ENCODE results near the gene MB21D2.
A peak's percentile ranks its signal among the peaks of the same experiment; 100 is the strongest.

MB21D2 gene

DNA sequence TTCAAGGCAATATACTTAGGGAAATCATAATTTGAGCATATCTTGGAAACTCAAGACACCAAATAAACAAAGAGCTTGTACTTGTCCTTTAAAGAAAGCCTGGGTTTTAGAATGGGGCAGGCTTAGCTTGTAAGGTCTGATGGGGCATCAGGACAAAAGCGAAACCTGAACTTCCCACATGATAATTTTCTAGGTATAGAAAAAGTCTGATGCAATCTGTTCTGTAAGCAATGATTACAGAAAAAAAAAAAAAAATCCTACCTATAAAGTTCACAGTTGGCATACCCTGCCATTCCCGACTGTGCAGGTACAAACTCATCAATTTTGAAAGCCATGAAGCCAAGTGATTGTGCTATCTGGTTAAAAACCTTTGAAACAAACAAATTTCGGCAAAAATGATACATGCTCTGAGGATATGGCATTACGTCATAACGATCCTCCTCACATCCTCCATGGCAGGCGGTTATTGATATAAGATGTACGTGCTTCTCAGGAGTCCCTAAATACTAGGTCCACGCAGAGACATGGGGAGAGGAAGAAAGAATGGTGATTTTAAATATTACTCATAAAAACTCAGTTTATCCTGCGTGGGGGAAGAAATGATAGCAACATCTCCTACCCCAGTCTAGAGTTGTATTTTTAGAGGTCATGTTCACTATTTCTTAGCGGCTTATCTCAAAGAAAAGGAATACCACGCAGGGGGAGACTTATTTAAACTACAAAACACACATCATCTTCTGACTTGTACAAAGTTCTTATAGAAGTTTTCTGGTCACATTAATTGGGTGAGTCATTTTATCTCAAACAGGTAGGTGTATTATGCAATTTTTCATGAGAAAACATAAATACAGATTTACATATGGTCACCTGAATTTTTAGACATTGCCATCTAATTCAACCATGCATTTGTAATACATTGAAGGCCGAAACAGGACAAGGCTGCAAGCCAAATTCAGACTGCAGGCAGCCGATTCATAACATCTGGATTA, 27.0 kb downstream of the MB21D2 start:
- no peak for DNase-seq (ENCODE audit: low spot score)

DNA sequence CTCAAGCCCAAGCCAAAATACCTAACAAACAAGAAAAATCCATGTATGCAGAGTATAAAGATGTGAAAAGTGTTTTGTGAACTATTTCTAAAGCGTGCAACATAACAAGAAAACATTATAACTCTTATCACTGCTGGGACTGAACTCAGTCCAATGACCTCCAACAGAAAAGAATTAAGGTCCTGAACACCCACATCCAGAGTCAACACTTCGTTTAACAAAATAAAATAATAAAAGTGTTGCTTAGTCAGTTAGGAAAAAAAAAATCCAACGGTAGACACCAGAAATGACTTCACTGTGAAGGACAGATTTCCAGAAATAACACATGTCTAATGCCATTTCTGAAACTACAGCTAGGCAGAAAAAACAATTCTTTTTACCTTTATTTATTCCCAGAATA, 28.0 kb downstream of the MB21D2 start:
- no peak for DNase-seq (ENCODE audit: low spot score)

GRCh38 chr3:192888190-192888589, 29.5 kb downstream of the MB21D2 start:
- no peak for DNase-seq (ENCODE audit: low spot score)

DNA sequence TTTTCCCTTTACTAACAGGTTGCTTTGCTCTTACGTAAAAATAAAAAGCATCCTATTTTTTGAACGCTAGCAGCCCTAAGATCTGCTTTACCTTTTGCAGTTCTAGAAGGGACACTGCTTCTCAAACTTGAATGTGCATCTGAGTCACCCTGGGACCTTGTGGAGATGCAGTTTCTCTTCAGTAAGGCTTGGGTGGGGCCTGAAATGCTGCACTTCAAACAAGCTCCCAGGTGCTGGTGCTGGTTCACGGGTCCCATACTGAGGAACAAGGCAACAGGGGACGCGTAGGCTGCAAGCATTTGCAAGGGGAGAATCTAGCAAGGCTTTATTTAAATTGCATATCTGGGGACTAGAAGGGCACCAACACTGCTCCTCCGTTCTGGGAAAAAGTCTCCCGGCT, 30.0 kb downstream of the MB21D2 start:
- no peak for DNase-seq (ENCODE audit: low spot score)

DNA sequence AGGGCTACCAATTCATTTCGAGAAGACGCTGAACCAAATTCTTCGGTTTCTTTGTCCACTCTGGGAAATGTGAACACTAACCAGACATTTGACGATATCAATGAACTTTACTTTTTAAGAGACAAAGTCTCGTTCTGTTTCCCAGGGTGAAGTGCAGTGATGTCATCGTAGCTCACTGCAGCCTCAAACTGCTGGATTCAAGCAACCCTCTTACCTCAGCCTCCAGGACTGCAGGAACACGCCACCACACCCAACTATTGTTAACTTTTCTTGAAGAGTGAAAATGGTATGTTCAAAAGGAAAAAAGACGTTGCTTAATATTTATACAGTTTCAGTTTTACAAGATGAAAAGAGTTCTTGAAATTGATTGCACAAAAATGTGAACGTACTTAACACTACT, 30.6 kb downstream of the MB21D2 start:
- no peak for DNase-seq (ENCODE audit: low spot score)

DNA sequence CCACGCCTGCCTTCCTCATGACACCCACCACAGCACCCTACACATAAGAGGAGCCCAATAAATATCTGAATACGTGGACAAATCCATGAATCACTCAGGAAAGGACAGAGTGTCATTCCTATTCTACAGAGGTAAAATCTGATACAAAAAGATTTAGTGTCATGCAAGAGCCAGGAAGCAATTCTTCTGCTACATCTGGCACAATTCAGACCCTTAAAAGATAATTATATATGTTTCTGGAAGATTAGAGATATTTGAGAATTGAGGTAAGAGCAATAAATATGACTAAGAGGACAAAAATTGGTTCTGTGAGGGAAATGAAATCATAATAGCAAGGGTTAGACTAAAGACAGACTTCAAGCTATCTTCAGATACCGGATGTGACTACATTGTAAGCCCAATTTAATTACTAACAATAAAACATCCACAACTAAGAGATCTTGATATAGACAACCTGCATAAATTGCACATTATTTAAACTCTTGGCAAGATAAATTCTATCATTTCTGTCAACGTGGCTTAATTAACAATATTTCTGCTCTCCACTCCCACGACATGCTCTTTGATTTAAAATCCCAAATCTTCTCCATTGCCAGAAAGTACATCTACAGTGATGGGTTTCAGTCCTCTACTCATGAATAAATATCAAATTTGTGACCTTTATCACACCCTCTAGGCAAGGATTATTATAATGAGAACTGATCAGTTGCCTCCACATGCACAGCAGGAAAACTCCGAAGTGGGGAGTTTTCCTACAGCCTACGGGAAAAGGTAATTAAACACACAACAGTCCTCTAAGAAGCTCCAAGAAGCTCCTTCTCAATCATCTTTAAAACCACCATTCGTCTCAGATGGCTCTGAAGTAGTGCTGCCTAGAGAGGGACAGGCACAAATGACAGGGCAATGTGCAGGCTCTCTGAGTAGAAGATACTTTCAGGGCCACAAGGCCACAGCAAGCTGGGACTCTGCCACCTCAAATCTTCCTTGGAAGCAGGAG, 32.6 kb downstream of the MB21D2 start:
- no peak for DNase-seq (ENCODE audit: low spot score)

- DNase-seq (ENCODE audit: low spot score), result no peak
These were observed 34.1 kb downstream of the MB21D2 start for GRCh38 chr3:192883512-192883911.

DNA sequence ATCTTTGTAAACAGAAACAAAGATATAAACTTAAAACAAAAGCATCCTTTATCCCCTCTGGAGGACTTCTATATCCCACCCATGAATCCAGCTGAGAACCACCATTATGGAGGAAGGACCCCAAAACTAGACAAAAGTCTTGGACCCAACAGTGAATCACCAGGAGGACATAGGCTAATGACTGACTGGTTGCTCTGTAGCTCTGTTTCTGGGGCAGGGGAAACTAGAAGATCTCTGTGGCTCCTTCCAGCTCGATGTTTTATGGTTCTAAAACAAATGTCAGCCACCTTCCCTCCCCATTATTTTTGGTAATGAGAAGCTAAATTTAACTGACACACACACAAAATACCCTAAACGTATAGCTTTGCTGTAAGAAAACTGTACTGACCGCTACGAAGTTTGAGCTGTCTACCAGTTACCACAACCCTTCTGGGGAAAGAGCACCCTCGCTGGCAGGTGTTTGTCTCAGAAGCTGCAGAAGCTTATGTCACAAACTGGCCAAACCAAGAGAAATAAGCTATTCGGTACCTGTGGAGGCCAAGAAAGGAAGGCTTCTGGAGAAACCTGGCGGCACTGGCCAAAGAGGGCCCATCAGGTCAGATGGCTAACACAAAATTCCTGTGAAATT, 36.4 kb downstream of the MB21D2 start:
- no peak for DNase-seq (ENCODE audit: low spot score)

DNA sequence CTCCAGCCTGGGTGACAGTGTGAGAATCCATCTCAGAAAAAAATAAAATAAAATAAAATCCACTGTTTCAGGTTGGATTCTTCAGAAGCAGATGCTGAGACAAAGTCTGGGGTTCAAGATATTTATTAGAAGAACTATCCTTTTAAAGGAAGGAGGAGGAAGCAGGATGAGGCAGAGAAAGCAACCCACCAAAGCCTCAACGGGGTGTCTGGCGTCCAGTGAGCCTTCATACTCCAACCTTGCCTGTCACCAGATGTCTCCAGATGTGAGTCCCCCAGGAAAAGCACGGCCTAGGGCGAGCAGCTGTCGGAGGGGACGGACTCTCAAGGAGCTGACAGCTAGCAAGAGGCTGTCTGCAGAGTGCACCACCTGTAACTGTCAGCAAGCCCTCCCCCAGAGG, 37.3 kb downstream of the MB21D2 start:
- no peak for DNase-seq (ENCODE audit: low spot score)

DNA sequence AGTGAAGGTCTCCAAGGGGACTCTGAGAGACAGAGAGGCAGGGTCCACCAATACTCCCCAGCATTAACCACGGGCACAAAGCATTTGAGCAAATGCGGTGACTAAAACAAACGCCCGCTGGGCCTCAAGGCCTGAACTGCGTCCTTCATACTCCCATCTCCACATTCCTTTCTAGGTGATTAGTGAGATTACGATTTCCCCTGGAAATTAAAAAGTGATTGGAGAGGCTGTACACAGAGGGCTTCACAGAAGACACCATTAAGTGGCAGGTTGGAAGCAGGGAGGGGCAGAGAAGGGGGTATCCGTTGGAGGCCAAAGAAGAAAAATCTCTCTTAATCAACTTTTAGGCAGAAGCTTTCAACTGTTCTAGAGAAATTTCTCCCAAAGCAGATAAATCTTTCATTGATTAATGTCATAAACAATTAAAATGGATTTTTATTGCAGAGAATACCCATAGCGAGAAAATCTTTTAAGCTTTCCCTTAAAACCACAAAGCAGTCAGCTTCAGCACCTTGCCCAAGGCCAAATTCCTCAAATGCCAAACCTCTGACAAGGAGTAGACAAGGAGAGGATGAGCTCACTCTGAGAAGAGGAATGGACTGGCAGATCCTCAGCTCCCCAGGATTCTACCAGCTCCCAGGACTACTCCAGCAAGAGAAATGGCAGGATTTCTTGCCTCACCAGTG, 38.2 kb downstream of the MB21D2 start:
- no peak for DNase-seq (ENCODE audit: low spot score)

GRCh38 chr3:192875971-192876565, 41.6 kb downstream of the MB21D2 start:
- DNase-seq (ENCODE audit: low spot score), result no peak

DNA sequence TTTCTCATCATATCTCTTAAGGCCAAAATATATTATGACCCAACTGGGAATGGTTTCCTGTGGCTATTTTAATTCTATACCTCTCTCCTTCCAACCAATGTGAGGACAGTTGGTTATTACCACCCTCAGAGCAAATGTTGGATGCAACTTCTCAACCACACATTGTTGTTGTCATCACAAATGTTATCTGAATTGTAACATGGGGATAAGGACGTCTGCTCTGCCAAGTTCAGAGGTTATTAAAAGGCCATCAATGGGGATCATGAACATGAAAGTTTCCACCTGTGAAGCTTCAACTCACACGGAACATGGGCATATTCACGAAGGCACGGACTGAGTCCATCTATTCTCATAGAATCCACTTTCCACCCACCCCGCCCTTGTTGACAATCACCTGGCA, 46.8 kb downstream of the MB21D2 start:
- no peak for DNase-seq (ENCODE audit: low spot score)

DNA sequence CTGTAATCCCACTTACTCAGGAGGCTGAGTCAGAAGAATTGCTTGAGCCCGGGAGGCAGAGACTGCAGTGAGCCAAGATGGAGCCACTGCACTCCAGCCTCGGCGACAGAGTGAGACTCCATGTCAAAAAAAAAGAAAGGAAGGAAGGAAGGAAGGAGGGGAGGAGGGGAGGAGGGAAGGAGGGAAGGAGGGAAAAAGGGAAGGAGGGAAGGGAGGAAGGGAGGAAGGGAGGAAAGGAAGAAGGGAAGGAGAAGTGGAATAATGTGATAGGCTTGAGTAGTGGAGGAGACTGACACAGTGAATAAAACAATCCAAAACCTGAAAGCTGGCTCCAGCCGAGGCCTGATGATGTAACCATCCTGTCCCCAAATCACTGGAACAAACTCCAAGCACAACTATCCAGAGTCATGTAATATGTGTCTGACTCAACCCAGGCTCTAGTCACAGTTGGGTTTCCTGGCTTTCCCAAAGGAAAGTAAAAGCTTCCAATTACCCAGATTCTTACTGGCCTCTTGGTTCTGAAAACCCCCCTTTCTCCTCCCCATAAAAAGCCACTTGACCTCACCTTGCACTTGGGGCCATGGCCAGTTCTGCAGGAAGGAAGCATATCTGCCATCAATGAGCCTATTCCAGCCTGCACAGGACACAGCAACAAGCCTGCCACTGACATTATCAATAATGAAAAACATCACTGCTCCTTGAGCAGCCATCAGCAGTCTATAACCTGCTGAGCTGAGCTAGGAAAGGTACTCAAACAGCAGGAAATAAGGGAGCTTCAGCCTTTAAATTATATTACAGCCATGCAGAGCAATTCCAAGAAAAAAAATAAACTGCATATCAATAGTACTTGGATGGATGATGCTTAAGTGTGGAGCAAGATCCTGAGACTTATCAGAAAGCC, 48.3 kb downstream of the MB21D2 start:
- DNase-seq (ENCODE audit: low spot score), result no peak

DNA sequence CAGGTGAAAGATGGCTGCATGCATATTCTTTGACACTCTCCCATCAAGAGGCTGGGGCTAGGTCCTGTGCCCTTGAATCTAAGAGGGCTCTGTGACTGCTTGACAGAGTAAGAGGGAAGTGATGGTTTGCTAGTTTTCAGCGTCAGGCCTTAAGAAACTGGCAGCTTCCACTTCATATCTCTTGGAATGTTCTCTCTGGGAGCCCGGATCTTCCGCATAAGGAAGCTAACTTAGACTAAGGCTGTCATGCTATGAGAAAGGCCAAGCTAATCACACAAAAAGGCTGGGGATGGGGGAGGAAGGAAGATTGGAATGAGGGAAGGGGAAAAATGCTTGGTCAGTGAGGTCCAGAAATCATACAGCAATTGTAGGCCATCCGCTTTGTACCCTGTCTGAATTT, 50.0 kb downstream of the MB21D2 start:
- DNase-seq (ENCODE audit: low spot score), result no peak

GRCh38 chr3:192866804-192867203, 50.9 kb downstream of the MB21D2 start:
- DNase-seq (ENCODE audit: low spot score), result no peak

DNA sequence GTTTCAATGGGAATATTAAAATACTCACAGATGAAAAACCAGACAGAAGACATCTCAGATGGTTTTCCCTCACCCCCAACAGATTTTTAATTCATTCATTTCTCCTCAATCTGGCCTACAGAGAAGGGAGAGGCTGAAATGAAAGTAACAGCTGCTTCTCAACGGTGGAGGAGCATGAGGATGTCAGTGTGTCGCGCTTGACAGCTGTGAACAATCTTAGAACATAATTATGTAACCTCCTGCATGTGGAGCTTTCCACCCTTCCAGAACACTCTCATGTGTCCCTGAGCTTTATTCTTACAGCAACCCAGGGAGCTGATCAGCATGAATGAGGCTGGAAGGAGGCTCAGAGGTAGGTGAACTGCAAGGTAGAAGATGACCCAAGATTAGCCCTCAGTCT, 52.7 kb downstream of the MB21D2 start:
- peak; percentile 71 for DNase-seq (ENCODE audit: low spot score)

DNA sequence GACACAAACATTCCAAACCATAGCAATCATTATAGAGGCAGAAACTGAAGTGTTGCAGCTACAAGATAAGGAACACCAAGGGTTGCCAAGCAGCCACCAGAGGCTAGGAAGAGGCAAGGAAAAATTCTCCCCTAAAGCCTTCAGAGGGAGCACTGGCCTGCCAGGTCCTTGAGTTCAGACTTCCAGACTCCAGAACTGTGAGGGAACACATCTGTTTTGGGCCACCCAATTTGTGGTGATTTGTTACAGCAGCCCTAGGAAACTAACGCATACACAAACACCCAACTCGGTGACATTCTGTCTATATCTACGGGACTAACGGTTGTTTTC, 54.6 kb downstream of the MB21D2 start:
- DNase-seq (ENCODE audit: low spot score), result no peak

- no peak for DNase-seq (ENCODE audit: low spot score)
These were observed 55.1 kb downstream of the MB21D2 start for GRCh38 chr3:192862408-192863090.

GRCh38 chr3:192861972-192862371, 55.7 kb downstream of the MB21D2 start:
- DNase-seq (ENCODE audit: low spot score), result no peak

GRCh38 chr3:192860454-192860853, 57.2 kb downstream of the MB21D2 start:
- DNase-seq (ENCODE audit: low spot score), result no peak
